Erythroblast (primary cell): ENCODE data around the gene FRZB.

ENCODE experiments used
- GATA1 ChIP-seq: IDR thresholded peaks from 2 replicates; pipeline ENCODE4 v1.6.1; 2011; ENCODE audit warnings: low read depth, mild to moderate bottlenecking, control low read depth, low read length, moderate library complexity
- POLR2A ChIP-seq: IDR thresholded peaks from 2 replicates; pipeline ENCODE4 v1.6.1; 2011; ENCODE audit warnings: mild to moderate bottlenecking, low read length

DNA sequence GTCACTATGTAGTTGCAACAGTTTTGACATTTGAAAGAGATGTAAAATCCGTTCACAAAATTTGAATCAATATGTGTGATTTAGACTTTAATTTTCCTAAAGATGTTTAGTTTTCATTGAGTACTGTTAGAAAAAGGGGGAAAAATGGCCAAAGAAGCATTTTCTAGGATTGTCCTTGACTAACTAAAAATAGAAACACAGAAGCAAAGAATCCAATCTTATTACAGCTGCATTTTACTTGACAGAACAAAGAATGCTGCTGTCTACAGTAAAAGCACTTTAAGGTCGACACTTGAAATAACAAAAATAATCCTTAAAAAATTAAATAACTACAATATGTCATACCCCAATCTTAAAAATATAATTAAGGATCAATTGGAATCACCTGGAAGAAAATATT lies 48.9 kb downstream of the FRZB start:
- TF ChIP-seq POLR2A (no peak), GATA1 (no peak)
